HG03460 (cell line): ENCODE results near the gene CPA1.

Experiments used
- ATAC-seq: cut with Tn5 transposase; IDR thresholded peaks from one replicate; pipeline ENCODE4 v1.9.1; 2021; ENCODE audit not compliant: unreplicated experiment

CPA1 gene

GRCh38 chr7:130393841-130394411, 13.6 kb downstream of the CPA1 start:
- no peak for ATAC-seq

GRCh38 chr7:130394421-130395195, 14.3 kb downstream of the CPA1 start:
- no peak for ATAC-seq

GRCh38 chr7:130395421-130395820, 15.1 kb downstream of the CPA1 start:
- ATAC-seq: no peak

GRCh38 chr7:130396109-130396508, 15.8 kb downstream of the CPA1 start:
- ATAC-seq: no peak

- ATAC-seq: no peak
Measured at GRCh38 chr7:130397051-130397757, 16.9 kb downstream of the CPA1 start.

GRCh38 chr7:130397758-130398073, 17.4 kb downstream of the CPA1 start:
- ATAC-seq: no peak

GRCh38 chr7:130398526-130399090, 18.3 kb downstream of the CPA1 start:
- ATAC-seq: no peak

GRCh38 chr7:130400120-130400572, 19.9 kb downstream of the CPA1 start:
- no peak for ATAC-seq

GRCh38 chr7:130401101-130401500, 20.8 kb downstream of the CPA1 start:
- no peak for ATAC-seq

- ATAC-seq: no peak
Measured at GRCh38 chr7:130401578-130401977, 21.3 kb downstream of the CPA1 start.

GRCh38 chr7:130405003-130405402, 24.7 kb downstream of the CPA1 start:
- no peak for ATAC-seq

GRCh38 chr7:130409067-130409711, 28.9 kb downstream of the CPA1 start:
- no peak for ATAC-seq

GRCh38 chr7:130409712-130410072, 29.4 kb downstream of the CPA1 start:
- ATAC-seq: no peak

- no peak for ATAC-seq
Measured at GRCh38 chr7:130410868-130411541, 30.7 kb downstream of the CPA1 start.

GRCh38 chr7:130413201-130413600, 32.9 kb downstream of the CPA1 start:
- ATAC-seq: no peak

- no peak for ATAC-seq
Measured at GRCh38 chr7:130415006-130415405, 34.7 kb downstream of the CPA1 start.

- ATAC-seq: no peak
Measured at GRCh38 chr7:130417213-130417612, 36.9 kb downstream of the CPA1 start.

- ATAC-seq: no peak
Measured at GRCh38 chr7:130418306-130418705, 38.0 kb downstream of the CPA1 start.

- ATAC-seq: no peak
Measured at GRCh38 chr7:130419658-130420057, 39.4 kb downstream of the CPA1 start.

GRCh38 chr7:130420943-130421578, 40.8 kb downstream of the CPA1 start:
- no peak for ATAC-seq
